NCI-H187 (cell line): ENCODE measurements around the gene CNFN.

Experiments used
- DNase-seq, 2 experiments: peaks; one replicate each; lab custom pipeline; 2025; lab: John Stamatoyannopoulos, UW

The CNFN gene, protein sequence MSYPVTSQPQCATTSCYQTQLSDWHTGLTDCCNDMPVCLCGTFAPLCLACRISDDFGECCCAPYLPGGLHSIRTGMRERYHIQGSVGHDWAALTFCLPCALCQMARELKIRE

DNA sequence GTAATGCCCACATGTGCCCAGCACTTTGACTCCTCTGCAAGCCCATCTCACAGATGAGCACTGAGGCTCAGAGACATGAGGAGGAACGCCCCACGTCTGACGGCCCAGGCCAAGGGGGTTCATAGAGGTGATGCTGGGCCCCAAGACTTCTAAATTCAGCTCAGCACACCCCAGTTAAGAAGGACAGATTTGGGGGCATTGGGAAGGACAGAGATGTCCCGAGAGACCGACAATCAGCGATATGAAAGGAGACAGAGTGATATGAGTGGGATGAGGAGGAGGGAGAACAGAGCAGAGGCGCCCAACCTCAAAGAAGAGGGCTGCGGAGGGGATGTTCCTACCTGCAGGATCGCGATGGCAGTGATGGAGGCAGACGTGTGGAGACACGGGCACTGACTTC is at the start of gene CNFN:
TSS of gene CNFN (minus strand) at position 399 of the 400 bp plus-strand sequence. CDS start 1,260 bp downstream, outside the sequence.
- no peak for DNase-seq

GRCh38 chr19:42436006-42436405 is 45.9 kb upstream of the CNFN start:
- no peak for DNase-seq

DNA sequence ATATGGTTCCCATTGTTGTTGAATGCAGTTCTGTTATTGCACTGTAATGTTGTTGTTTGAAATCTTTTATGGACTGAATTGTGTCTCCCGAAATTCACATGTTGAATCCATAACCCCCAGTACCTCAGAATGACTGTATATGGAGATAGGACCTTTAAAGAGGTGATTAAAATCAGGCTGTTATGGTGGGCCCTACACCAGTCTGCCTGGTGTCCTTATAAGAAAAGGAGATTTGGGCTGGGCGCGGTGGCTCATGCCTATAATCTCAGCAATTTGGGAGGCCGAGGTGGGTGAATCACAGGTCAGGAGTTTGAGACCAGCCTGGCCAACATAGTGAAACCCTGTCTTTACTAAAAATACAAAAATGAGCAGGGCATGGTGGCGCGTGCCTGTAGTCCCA is 45.2 kb upstream of the CNFN start:
- no peak for DNase-seq

GRCh38 chr19:42433503-42434260 is 43.6 kb upstream of the CNFN start:
- DNase-seq, result peak in 1 of 2 experiments; percentile 60

- no peak for DNase-seq
Observed at GRCh38 chr19:42431486-42431885, 41.4 kb upstream of the CNFN start.

- DNase-seq, result no peak
Observed at GRCh38 chr19:42428676-42429075, 38.6 kb upstream of the CNFN start.

DNA sequence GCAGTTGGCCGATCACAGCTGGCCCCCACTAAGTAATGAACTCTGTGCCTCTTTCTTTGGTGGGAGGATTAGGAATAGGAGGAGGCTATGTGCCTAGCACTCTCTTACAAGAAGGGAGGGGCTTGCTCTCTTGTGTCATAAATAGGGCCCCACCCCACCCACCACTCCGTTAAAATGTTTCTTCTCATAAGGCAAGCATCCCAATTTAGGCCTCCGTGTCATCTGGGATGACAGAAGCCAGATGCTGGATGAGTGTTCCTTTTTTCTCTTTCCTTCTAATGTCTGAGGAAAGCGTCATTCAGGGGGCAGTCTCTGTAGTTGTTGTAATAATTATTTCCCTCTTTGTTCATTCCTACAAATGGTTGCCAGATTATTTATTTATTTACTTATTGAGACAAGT is 37.2 kb upstream of the CNFN start, which contains the start of gene LIPE:
TSS of gene LIPE (minus strand) at position 76 of the 400 bp plus-strand sequence. CDS start 239 bp downstream, outside the sequence.
- no peak for DNase-seq

- no peak for DNase-seq
Observed at GRCh38 chr19:42426643-42427042, 36.5 kb upstream of the CNFN start.

GRCh38 chr19:42424712-42425131 is 34.6 kb upstream of the CNFN start:
- no peak for DNase-seq

DNA sequence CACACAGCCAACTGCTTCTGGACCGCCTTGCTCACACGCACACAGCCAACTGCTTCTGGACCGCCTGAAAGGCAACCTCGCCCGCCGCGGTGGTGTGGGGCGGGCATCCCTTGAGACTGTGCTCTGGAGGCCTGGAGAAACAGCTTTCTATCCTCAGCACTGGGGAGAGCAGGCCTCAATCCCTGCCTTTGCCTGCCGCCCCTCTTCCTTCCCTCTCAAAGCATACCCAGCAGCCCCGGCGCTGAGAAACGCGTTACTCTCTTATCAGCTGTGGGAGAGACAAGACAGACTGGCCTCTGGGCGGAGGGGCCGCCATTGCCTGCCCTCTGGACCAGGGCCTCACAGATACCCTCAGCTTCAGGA is 34.2 kb upstream of the CNFN start:
- no peak for DNase-seq

GRCh38 chr19:42423462-42424344 is 33.6 kb upstream of the CNFN start:
- peak; percentile 75 to 93 for DNase-seq

- DNase-seq, result peak; percentile 27 to 35
Observed at GRCh38 chr19:42422901-42423461, 32.9 kb upstream of the CNFN start.

GRCh38 chr19:42422092-42422900 is 32.2 kb upstream of the CNFN start:
- no peak for DNase-seq

- no peak for DNase-seq
Observed at GRCh38 chr19:42421591-42422031, 31.5 kb upstream of the CNFN start.

- no peak for DNase-seq
Observed at GRCh38 chr19:42421101-42421500, 31.0 kb upstream of the CNFN start.

GRCh38 chr19:42420055-42420544 is 30.0 kb upstream of the CNFN start:
- no peak for DNase-seq

GRCh38 chr19:42419309-42419708 is 29.2 kb upstream of the CNFN start:
- DNase-seq, result no peak

GRCh38 chr19:42412661-42413076 is 22.6 kb upstream of the CNFN start:
- DNase-seq, result no peak

DNA sequence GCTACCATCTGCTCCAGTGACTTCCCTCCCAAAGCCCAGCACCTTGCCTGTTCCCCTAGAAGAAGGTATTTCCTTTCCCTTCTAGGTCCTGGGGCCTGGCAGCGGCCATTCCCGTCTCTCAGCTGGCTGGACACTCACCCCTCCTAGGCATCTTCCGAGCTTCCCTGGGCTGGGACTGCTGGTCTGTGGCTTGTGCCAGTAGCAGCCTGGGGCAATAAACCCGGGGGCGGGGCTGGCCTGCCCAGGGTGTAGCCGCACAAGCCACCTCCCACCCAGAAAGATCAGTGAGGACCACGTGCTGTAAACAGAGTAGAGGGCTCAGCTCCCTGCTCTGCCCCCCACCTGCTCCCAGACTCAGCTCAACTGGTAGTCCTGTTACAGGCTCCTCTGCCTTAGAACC is 22.1 kb upstream of the CNFN start:
- no peak for DNase-seq

DNA sequence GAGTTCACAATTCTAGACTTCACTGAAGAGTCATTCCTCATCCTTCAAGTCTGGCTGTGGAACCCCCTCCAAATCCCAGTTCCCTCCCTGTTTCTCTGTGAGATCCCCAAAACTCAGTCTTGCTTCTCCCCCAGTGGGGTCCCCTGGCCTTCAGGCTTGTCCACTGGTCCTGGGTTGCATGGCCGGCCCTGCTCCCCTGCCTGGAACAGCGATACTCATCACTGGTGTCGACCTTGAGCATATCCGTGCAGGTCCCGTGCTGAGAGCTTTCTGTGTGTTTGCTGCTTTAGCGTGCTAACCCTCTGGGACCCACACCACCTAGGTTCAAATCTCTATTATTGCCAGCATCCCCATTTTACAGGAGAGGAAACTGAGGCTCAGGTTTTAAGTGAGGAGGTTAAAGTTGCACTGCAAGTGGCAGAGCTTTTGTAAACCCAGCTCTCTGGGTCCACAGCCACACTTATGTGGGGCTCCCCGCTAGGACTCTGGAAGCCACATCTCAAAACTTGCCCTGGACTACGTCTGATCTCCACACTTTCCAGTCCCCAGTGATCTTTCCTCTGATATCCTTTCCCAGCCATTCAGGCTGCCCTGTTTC is 21.6 kb upstream of the CNFN start:
- DNase-seq, result no peak

DNA sequence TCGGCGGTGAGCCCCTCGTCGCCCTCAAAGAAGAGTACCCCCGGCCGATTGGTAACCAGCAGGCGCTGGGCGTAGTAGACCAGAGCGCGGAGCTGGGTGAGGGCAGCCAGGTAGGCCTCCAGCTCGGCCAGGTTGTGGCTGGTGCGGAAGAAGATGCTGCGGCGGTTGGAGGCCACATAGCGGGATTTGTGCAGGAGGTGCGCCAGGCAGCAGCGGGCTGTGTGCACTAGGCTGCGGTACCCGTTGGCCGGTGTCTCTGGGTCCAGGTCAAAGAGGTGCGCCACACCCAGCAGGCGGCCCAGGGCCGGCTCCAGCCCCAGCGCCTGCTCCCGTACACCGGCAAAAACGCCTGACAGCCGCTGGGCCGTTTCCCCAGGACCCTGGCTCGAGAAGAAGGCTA is 20.3 kb upstream of the CNFN start:
- no peak for DNase-seq
